Measurements from ENCODE around the gene SMARCA4.

SMARCA4 gene

GRCh38 chr19:11025997-11026396 is 65.2 kb downstream of the SMARCA4 start:
- no peak for DNase-seq (ENCODE audit: low read depth)
- no peak for TF ChIP-seq CTCF (conservative IDR thresholded peaks at IDR 0.05; ENCODE audit: low read depth, low read length)
- no peak overlapping the region for H3K4me3 ChIP-seq (ENCODE audit: low read depth, low read length)

GRCh38 chr19:11027381-11027780 is 66.6 kb downstream of the SMARCA4 start:
- TF ChIP-seq CTCF (conservative IDR thresholded peaks at IDR 0.05; ENCODE audit: low read depth, low read length): no peak
- no peak for DNase-seq (ENCODE audit: low read depth)
- no peak overlapping the region for H3K4me3 ChIP-seq (ENCODE audit: low read depth, low read length)

GRCh38 chr19:11028146-11028545 is 67.3 kb downstream of the SMARCA4 start:
- DNase-seq (ENCODE audit: low read depth): no peak
- H3K4me3 ChIP-seq (ENCODE audit: low read depth, low read length): no peak overlapping the region
- no peak for TF ChIP-seq CTCF (conservative IDR thresholded peaks at IDR 0.05; ENCODE audit: low read depth, low read length)

- no peak overlapping the region for H3K4me3 ChIP-seq (ENCODE audit: low read depth, low read length)
- no peak for TF ChIP-seq CTCF (conservative IDR thresholded peaks at IDR 0.05; ENCODE audit: low read depth, low read length)
- no peak for DNase-seq (ENCODE audit: low read depth)
Observed at GRCh38 chr19:11031421-11032070, 70.7 kb downstream of the SMARCA4 start.

GRCh38 chr19:11033251-11033650 is 72.4 kb downstream of the SMARCA4 start:
- H3K4me3 ChIP-seq (ENCODE audit: low read depth, low read length): no peak overlapping the region
- DNase-seq (ENCODE audit: low read depth): no peak
- no peak for TF ChIP-seq CTCF (conservative IDR thresholded peaks at IDR 0.05; ENCODE audit: low read depth, low read length)

- no peak for DNase-seq (ENCODE audit: low read depth)
- no peak for TF ChIP-seq CTCF (conservative IDR thresholded peaks at IDR 0.05; ENCODE audit: low read depth, low read length)
Observed at GRCh38 chr19:11033763-11034162, 72.9 kb downstream of the SMARCA4 start.

More at GRCh38 chr19:11033763-11034162, 72.9 kb downstream of the SMARCA4 start:
- no peak overlapping the region for H3K4me3 ChIP-seq (ENCODE audit: low read depth, low read length)
